Activated naive CD8-positive, alpha-beta T cell treated with anti-CD3 and anti-CD28 coated beads, Interleukin-2, amount 10 ng/mL, durations not matched to agents 7 days and 5 days (primary cell): ENCODE data around the gene SLC9C2. TPM values are rescaled to one million over a fixed set of nuclear protein-coding genes. Genes with fewer than 3 reads are reported as not detected.
A peak's percentile ranks its signal among the peaks of the same experiment; 100 is the strongest.
"Not testable (repeated sequence)": the region's sequence is repeated elsewhere in the genome, so short reads cannot be mapped to it uniquely, and the experiment has no call there.

Experiments
- ATAC-seq: fragments of 150-1000 bp; cut with Tn5 transposase; one replicate; pipeline ENCODE4 v1.10.0; 2021; ENCODE audit warnings: low read depth, moderate library complexity
- POLR2A ChIA-PET: fragments of 350-600 bp; sonication (Branson Sonifier 250); formaldehyde crosslinking; loops from one replicate; lab custom pipeline; 2021; ENCODE audit warnings: antibody characterized with exemption; lab: Charles Lee
- DNase-seq: peaks from one replicate; pipeline ENCODE4 v3.0.0; 2021
- H3K27ac Mint-ChIP-seq: one replicate; pipeline ENCODE4 v1.8.0; 2022; ENCODE audit warnings: mild to moderate bottlenecking, mixed read lengths
- H3K27me3 Mint-ChIP-seq: one replicate; pipeline ENCODE4 v1.8.0; 2022; ENCODE audit warnings: mild to moderate bottlenecking, moderate library complexity, mixed read lengths
- H3K36me3 Mint-ChIP-seq: one replicate; pipeline ENCODE4 v1.8.0; 2021; ENCODE audit warnings: mild to moderate bottlenecking, mixed read lengths
- H3K4me1 Mint-ChIP-seq: one replicate; pipeline ENCODE4 v1.8.0; 2021; ENCODE audit warnings: mixed read lengths
- H3K4me3 Mint-ChIP-seq: one replicate; pipeline ENCODE4 v1.8.0; 2022; ENCODE audit warnings: mild to moderate bottlenecking, moderate library complexity, mixed read lengths
- H3K9me3 Mint-ChIP-seq: one replicate; pipeline ENCODE4 v1.8.0; 2021; ENCODE audit warnings: mixed read lengths
- total RNA-seq, 2 experiments: library from RNA; stranded (reverse); gene quantifications; one replicate each; pipeline ENCODE4 v1.2.3, GENCODE V29; 2021

Gene SLC9C2
- total RNA-seq, 2 experiments from 2014 or later, result not detected

GRCh38 chr1:173563846-173564245, 39.0 kb downstream of the SLC9C2 start:
- H3K4me3 Mint-ChIP-seq, DNase-seq, H3K4me1 Mint-ChIP-seq, H3K27ac Mint-ChIP-seq, ATAC-seq, POLR2A ChIA-PET, H3K36me3 Mint-ChIP-seq: not testable (repeated sequence)
- Mint-ChIP-seq H3K27me3 (peaks cover 12% of the 10 kb centered on the region), H3K9me3 (peaks cover 19% of the 10 kb centered on the region)

- peaks cover 12% of the 10 kb centered on the region for H3K27me3 Mint-ChIP-seq
- no peak for DNase-seq
- peaks cover 15% of the 10 kb centered on the region for H3K9me3 Mint-ChIP-seq
- H3K4me3 Mint-ChIP-seq, result no peak overlapping the region
- H3K4me1 Mint-ChIP-seq, result peaks cover 4% of the 10 kb centered on the region
- POLR2A ChIA-PET, result interaction anchor here (1.2 kb wide), 1 partner anchor 85 kb away, joined by 3 read pairs; the partner anchor contains the start of gene PRDX6
- no peak overlapping the region for H3K27ac Mint-ChIP-seq
- ATAC-seq, result no peak
- peaks cover 9% of the 10 kb centered on the region for H3K36me3 Mint-ChIP-seq
Measured at GRCh38 chr1:173562813-173563212, 40.1 kb downstream of the SLC9C2 start.

GRCh38 chr1:173561263-173561662, 41.6 kb downstream of the SLC9C2 start:
- H3K27me3 Mint-ChIP-seq, result peaks cover 4% of the 10 kb centered on the region
- no peak overlapping the region for H3K27ac Mint-ChIP-seq
- H3K36me3 Mint-ChIP-seq, result peaks cover 5% of the 10 kb centered on the region
- DNase-seq (no peak), ATAC-seq (no peak)
- POLR2A ChIA-PET, result interaction anchor here (1.2 to 1.4 kb wide), 2 partner anchors 84 to 100 kb away, joined by 3 to 4 read pairs; partner anchors contain the start of gene PRDX6
- no peak overlapping the region for H3K4me3 Mint-ChIP-seq
- peaks cover 8% of the 10 kb centered on the region for H3K9me3 Mint-ChIP-seq
- peaks cover 4% of the 10 kb centered on the region for H3K4me1 Mint-ChIP-seq

- ATAC-seq, result no peak
- Mint-ChIP-seq H3K4me3 (no peak overlapping the region), H3K4me1 (peaks cover 4% of the 10 kb centered on the region), H3K27ac (no peak overlapping the region), H3K27me3 (peaks cover 2% of the 10 kb centered on the region), H3K9me3 (peaks cover 5% of the 10 kb centered on the region), H3K36me3 (peaks cover 3% of the 10 kb centered on the region)
- no peak for DNase-seq
- POLR2A ChIA-PET, result interaction anchor here (1.2 to 1.4 kb wide), 2 partner anchors 83 to 99 kb away, joined by 3 to 4 read pairs; partner anchors contain the start of gene PRDX6
Measured at GRCh38 chr1:173560285-173560880, 42.5 kb downstream of the SLC9C2 start.

GRCh38 chr1:173555651-173556305, 47.1 kb downstream of the SLC9C2 start:
- H3K4me1 Mint-ChIP-seq, result peaks cover 39% of the 10 kb centered on the region
- DNase-seq (no peak), ATAC-seq (no peak)
- H3K27ac Mint-ChIP-seq, result no peak overlapping the region
- H3K36me3 Mint-ChIP-seq, result peaks cover 4% of the 10 kb centered on the region
- POLR2A ChIA-PET, result no interaction called here
- H3K9me3 Mint-ChIP-seq, result no peaks in the 10 kb centered on the region
- no peaks in the 10 kb centered on the region for H3K27me3 Mint-ChIP-seq
- H3K4me3 Mint-ChIP-seq, result no peak overlapping the region

GRCh38 chr1:173554541-173555250, 48.2 kb downstream of the SLC9C2 start:
- Mint-ChIP-seq H3K27ac (no peak overlapping the region), H3K9me3 (no peaks in the 10 kb centered on the region), H3K27me3 (no peaks in the 10 kb centered on the region), H3K4me1 (peaks cover 46% of the 10 kb centered on the region), H3K4me3 (no peak overlapping the region), H3K36me3 (peaks cover 4% of the 10 kb centered on the region)
- no peak for DNase-seq
- ATAC-seq, result no peak
- POLR2A ChIA-PET, result no interaction called here

GRCh38 chr1:173554089-173554488, 48.8 kb downstream of the SLC9C2 start:
- DNase-seq, result no peak
- Mint-ChIP-seq H3K27me3 (no peaks in the 10 kb centered on the region), H3K4me3 (no peak overlapping the region), H3K27ac (no peak overlapping the region), H3K36me3 (peaks cover 1% of the 10 kb centered on the region), H3K9me3 (no peaks in the 10 kb centered on the region), H3K4me1 (peaks cover 48% of the 10 kb centered on the region)
- POLR2A ChIA-PET, result no interaction called here
- no peak for ATAC-seq

GRCh38 chr1:173553312-173553711, 49.6 kb downstream of the SLC9C2 start:
- Mint-ChIP-seq H3K27me3 (no peaks in the 10 kb centered on the region), H3K27ac (no peak overlapping the region), H3K4me1 (peaks cover 48% of the 10 kb centered on the region), H3K4me3 (no peak overlapping the region), H3K36me3 (peaks cover 1% of the 10 kb centered on the region), H3K9me3 (no peaks in the 10 kb centered on the region)
- POLR2A ChIA-PET, result no interaction called here
- no peak for DNase-seq
- no peak for ATAC-seq

- ATAC-seq, result no peak
Measured at GRCh38 chr1:173551699-173552098, 51.2 kb downstream of the SLC9C2 start.

GRCh38 chr1:173549813-173550212, 53.1 kb downstream of the SLC9C2 start:
- Mint-ChIP-seq H3K27ac (peak overlapping the region; percentile 30), H3K36me3 (no peaks in the 10 kb centered on the region), H3K9me3 (peaks cover 1% of the 10 kb centered on the region), H3K4me3 (no peak overlapping the region), H3K27me3 (peaks cover 2% of the 10 kb centered on the region), H3K4me1 (peaks cover 43% of the 10 kb centered on the region)
- ATAC-seq (no peak), DNase-seq (no peak)
- POLR2A ChIA-PET, result interaction anchor here (1.9 to 2.3 kb wide), 2 partner anchors 18 to 72 kb away, joined by 5 to 20 read pairs; partner anchors contain the start of gene PRDX6

More at GRCh38 chr1:173551699-173552098, 51.2 kb downstream of the SLC9C2 start:
- no peaks in the 10 kb centered on the region for H3K9me3 Mint-ChIP-seq
- DNase-seq, result no peak
- POLR2A ChIA-PET, result interaction anchor here (1.1 kb wide), 1 partner anchor 75 kb away, joined by 4 read pairs; the partner anchor contains the start of gene PRDX6
- no peaks in the 10 kb centered on the region for H3K27me3 Mint-ChIP-seq
- peak overlapping the region; percentile 2 for H3K4me3 Mint-ChIP-seq
- peak overlapping the region; percentile 92 for H3K27ac Mint-ChIP-seq
- peaks cover 46% of the 10 kb centered on the region for H3K4me1 Mint-ChIP-seq
- peaks cover 1% of the 10 kb centered on the region for H3K36me3 Mint-ChIP-seq

- Mint-ChIP-seq H3K9me3 (peaks cover 15% of the 10 kb centered on the region), H3K4me1 (peaks cover 10% of the 10 kb centered on the region), H3K27me3 (peaks cover 4% of the 10 kb centered on the region), H3K36me3 (peaks cover 8% of the 10 kb centered on the region), H3K4me3 (no peak overlapping the region), H3K27ac (no peak overlapping the region)
- DNase-seq (no peak), ATAC-seq (no peak)
- POLR2A ChIA-PET, result no interaction called here
Measured at GRCh38 chr1:173545688-173546087, 57.2 kb downstream of the SLC9C2 start.

- no peaks in the 10 kb centered on the region for H3K27me3 Mint-ChIP-seq
- H3K36me3 Mint-ChIP-seq, result peaks cover 11% of the 10 kb centered on the region
- no peak overlapping the region for H3K27ac Mint-ChIP-seq
- H3K9me3 Mint-ChIP-seq, result peaks cover 9% of the 10 kb centered on the region
- peaks cover 11% of the 10 kb centered on the region for H3K4me1 Mint-ChIP-seq
- ATAC-seq (no peak), DNase-seq (no peak)
- POLR2A ChIA-PET, result no interaction called here
- no peak overlapping the region for H3K4me3 Mint-ChIP-seq
Measured at GRCh38 chr1:173536223-173536622, 66.6 kb downstream of the SLC9C2 start.

- Mint-ChIP-seq H3K4me1 (peaks cover 16% of the 10 kb centered on the region), H3K9me3 (no peaks in the 10 kb centered on the region), H3K27me3 (no peaks in the 10 kb centered on the region), H3K36me3 (peaks cover 6% of the 10 kb centered on the region), H3K27ac (peak overlapping the region; percentile 59), H3K4me3 (peak overlapping the region; percentile 32)
- POLR2A ChIA-PET, result interaction anchor here (1.0 kb wide), 1 partner anchor 18 kb away, joined by 5 read pairs; no protein-coding TSS in a partner anchor
- no peak for DNase-seq
- ATAC-seq, result peak; percentile 65
Measured at GRCh38 chr1:173532237-173532636, 70.6 kb downstream of the SLC9C2 start.
